Measurements from ENCODE around the gene SBDS.
"Not testable (repeated sequence)": the region's sequence is repeated elsewhere in the genome, so short reads cannot be mapped to it uniquely, and the experiment has no call there.

GRCh38 chr7:66969001-66969400 lies 26.4 kb downstream of the SBDS start:
- not testable (repeated sequence) for TF ChIP-seq CTCF (conservative IDR thresholded peaks at IDR 0.05); ZFX (IDR thresholded peaks at IDR 0.05)

Data from C4-2B (cell line).